ENCODE measurements around the gene PSORS1C1.

GRCh38 chr6:31092238-31092637 lies 22.4 kb upstream of the PSORS1C1 start:
- TF ChIP-seq CTCF (conservative IDR thresholded peaks at IDR 0.05; ENCODE audit: low read length) (no peak), EZH2phosphoT487 (IDR thresholded peaks at IDR 0.05; ENCODE audit: borderline replicate concordance, low read depth, low read length) (no peak)

Data from OCI-LY7 (cell line).